ENCODE results near the gene PFKFB4. TPM values are rescaled to one million over a fixed set of nuclear protein-coding genes. Genes with fewer than 3 reads are reported as not detected.

PFKFB4 gene
- total and polyA plus RNA-seq, 2 of the 8 experiments (the other 6 are each of a cell fraction or from before 2014, with no cell fraction given) = 10.7 to 20.1 TPM

DNA sequence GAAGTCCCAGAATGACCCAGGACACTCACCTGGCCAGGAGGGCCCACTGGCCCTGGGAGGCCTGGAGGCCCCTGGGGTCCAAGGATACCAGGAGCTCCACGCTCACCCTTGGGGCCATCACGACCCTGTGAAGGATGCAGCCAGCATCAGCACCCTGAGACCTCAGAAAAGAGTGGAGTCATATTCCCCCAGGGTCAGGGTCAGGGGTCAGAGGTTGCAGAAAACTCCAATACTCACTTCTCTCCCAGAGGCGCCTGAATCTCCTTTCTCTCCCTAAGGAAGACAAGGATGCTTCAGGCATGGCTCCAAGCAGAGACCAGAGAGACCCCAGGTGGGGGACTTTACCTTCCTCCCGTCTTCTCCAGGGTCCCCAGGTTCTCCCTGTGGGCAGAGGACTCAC lies 20.0 kb upstream of the PFKFB4 start:
- no peak overlapping the region for H3K56ac ChIP-seq (replicated peaks; ENCODE audit: insufficient read length, low read depth, low read length)
- peaks cover 0 to 5% (median 1%) of the 10 kb centered on the region in 4 experiments; a peak in 2 of 8 replicates for H3K36me3 ChIP-seq (ENCODE audit: control insufficient read depth in 2 of 4, insufficient read depth in 4 of 4, low read length in 3 of 4)
- H4K5ac ChIP-seq (ENCODE audit: insufficient read length, low read depth, low read length) = no peak overlapping the region
- H2BK12ac ChIP-seq (ENCODE audit: low read depth, low read length) = no peak overlapping the region
- H4K20me1 ChIP-seq (replicated peaks in 1 of 2; ENCODE audit: control insufficient read depth in 1 of 2, insufficient read depth in 2 of 2, low read length in 2 of 2) = peaks cover 0 to 4% of the 10 kb centered on the region in 2 experiments
- H3K4me2 ChIP-seq (ENCODE audit: insufficient read depth in 1 of 2, low read depth in 2 of 2, low read length in 2 of 2) = no peak overlapping the region
- no peak overlapping the region for H3K18ac ChIP-seq (ENCODE audit: extremely low read depth, low read length)
- H3K4me3 ChIP-seq (ENCODE audit: extremely low read depth in 1 of 4, insufficient read depth in 2 of 4, low read depth in 3 of 4, low read length in 4 of 4) = no peak overlapping the region
- ChIA-PET POLR2A (ENCODE audit: partially characterized antibody) (no interaction called here), CTCF (ENCODE audit: partially characterized antibody) (interaction anchor here (1.6 kb wide), 1 partner anchor 17 kb away, joined by 6 read pairs; no protein-coding TSS in a partner anchor)
- H3K27ac ChIP-seq (ENCODE audit: low read depth, low read length) = no peak overlapping the region
- no peak overlapping the region for H3K23ac ChIP-seq (ENCODE audit: insufficient read length)
- DNase-seq (ENCODE audit: low read depth in 1 of 2, low spot score in 2 of 2) = no peak
- no peak overlapping the region for H2BK5ac ChIP-seq (ENCODE audit: low read depth, low read length)
- H3K9me3 ChIP-seq (ENCODE audit: insufficient read depth in 2 of 2, low read depth in 1 of 2, low read length in 1 of 2) = no peaks in the 10 kb centered on the region
- no peak for FAIRE-seq
- H3K9ac ChIP-seq (replicated peaks in 1 of 4; ENCODE audit: extremely low read depth in 1 of 4, low read depth in 3 of 4, low read length in 3 of 4) = no peak overlapping the region
- H3K4ac ChIP-seq (replicated peaks; ENCODE audit: insufficient read length, low read depth, low read length) = no peak overlapping the region
- no peak overlapping the region for H2BK15ac ChIP-seq (ENCODE audit: low read length)
- no peaks in the 10 kb centered on the region; a peak in 1 of 7 replicates for H3K27me3 ChIP-seq (replicated peaks in 1 of 4; ENCODE audit: control insufficient read depth in 3 of 4, extremely low read depth in 1 of 4, insufficient read depth in 3 of 4, low read length in 3 of 4)
- H4K91ac ChIP-seq (replicated peaks; ENCODE audit: insufficient read length, low read length) = no peak overlapping the region
- H2BK120ac ChIP-seq (replicated peaks; ENCODE audit: low read depth, low read length) = no peak overlapping the region
- no peaks in the 10 kb centered on the region for H3K4me1 ChIP-seq (replicated peaks in 1 of 4; ENCODE audit: control insufficient read depth in 3 of 4, insufficient read depth in 4 of 4, low read length in 3 of 4)
- no peak overlapping the region for H2AFZ ChIP-seq (ENCODE audit: low read length)
- H3K79me2 ChIP-seq (ENCODE audit: control insufficient read depth in 1 of 2, insufficient read depth in 2 of 2, low read length in 2 of 2) = no peaks in the 10 kb centered on the region
- no peaks in the 10 kb centered on the region for H3K79me1 ChIP-seq (ENCODE audit: low read depth, low read length)
- peaks cover 2% of the 10 kb centered on the region; the same call in 1 of the 2 replicates for H3K23me2 ChIP-seq (ENCODE audit: low read depth, low read length)
- H2BK20ac ChIP-seq (ENCODE audit: low read length) = no peak overlapping the region
- H3K14ac ChIP-seq (ENCODE audit: insufficient read length) = no peak overlapping the region
- WGBS, 2 experiments (ENCODE audit: extremely low coverage in 1 of 2, insufficient coverage in 1 of 2, insufficient read length in 1 of 2, insufficient replicate concordance in 2 of 2, low coverage in 1 of 2, low lambda C conversion rate in 2 of 2, missing lambda C conversion rate in 1 of 2) = 76% methylated on average over 4 of the region's 4 CpGs; no CpG with 5 or more reads in 1 of the 2 experiments
- H2AK5ac ChIP-seq (ENCODE audit: low read depth, low read length) = no peak overlapping the region
- H4K8ac ChIP-seq (ENCODE audit: extremely low read depth, insufficient read depth, low read length) = no peak overlapping the region; the same call in 1 of the 2 replicates
- no peak for TF ChIP-seq ZNF274 (IDR thresholded peaks at IDR 0.05; ENCODE audit: borderline replicate concordance, extremely low read depth, low read length)
- TF ChIP-seq SIRT6 (IDR thresholded peaks at IDR 0.05; ENCODE audit: low read length) = no peak
- TF ChIP-seq, protein P1, sequence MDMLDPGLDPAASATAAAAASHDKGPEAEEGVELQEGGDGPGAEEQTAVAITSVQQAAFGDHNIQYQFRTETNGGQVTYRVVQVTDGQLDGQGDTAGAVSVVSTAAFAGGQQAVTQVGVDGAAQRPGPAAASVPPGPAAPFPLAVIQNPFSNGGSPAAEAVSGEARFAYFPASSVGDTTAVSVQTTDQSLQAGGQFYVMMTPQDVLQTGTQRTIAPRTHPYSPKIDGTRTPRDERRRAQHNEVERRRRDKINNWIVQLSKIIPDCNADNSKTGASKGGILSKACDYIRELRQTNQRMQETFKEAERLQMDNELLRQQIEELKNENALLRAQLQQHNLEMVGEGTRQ (IDR thresholded peaks at IDR 0.05; ENCODE audit: low read length) = no peak
- TF ChIP-seq NANOG (IDR thresholded peaks at IDR 0.05; ENCODE audit: insufficient read depth, low read depth, low read length, poor library complexity, severe bottlenecking) = no peak
- TF ChIP-seq RAD21 (IDR thresholded peaks at IDR 0.05 in 1 of 2, conservative IDR thresholded peaks at IDR 0.05 in 1 of 2; ENCODE audit: low read depth in 2 of 2, low read length in 2 of 2) = no peak
- no peak for TF ChIP-seq CREB1 (IDR thresholded peaks at IDR 0.05)
- no peak for TF ChIP-seq KDM4A (IDR thresholded peaks at IDR 0.05; ENCODE audit: low read depth, low read length, severe bottlenecking)
- TF ChIP-seq ASH2L (IDR thresholded peaks at IDR 0.05; ENCODE audit: low read length) = no peak
- no peak for TF ChIP-seq POLR2AphosphoS5 (IDR thresholded peaks at IDR 0.05; ENCODE audit: low read depth, low read length)
- no peak for TF ChIP-seq EP300 (IDR thresholded peaks at IDR 0.05; ENCODE audit: borderline replicate concordance in 1 of 2, low read depth in 2 of 2, low read length in 2 of 2)
- no peak for TF ChIP-seq CHD1 (IDR thresholded peaks at IDR 0.05; ENCODE audit: low read depth, low read length)
- no peak for TF ChIP-seq CBX8 (IDR thresholded peaks at IDR 0.05; ENCODE audit: borderline replicate concordance, low read depth, low read length)
- TF ChIP-seq TEAD4 (IDR thresholded peaks at IDR 0.05; ENCODE audit: low read depth, low read length) = no peak
- no peak for TF ChIP-seq POLR2A (IDR thresholded peaks at IDR 0.05; ENCODE audit: control extremely low read depth in 1 of 2, low read depth in 2 of 2, low read length in 2 of 2)

Data from H1 (cell line).